ENCODE data around the gene PBRM1.
"Not testable (repeated sequence)": the region's sequence is repeated elsewhere in the genome, so short reads cannot be mapped to it uniquely, and the experiment has no call there.

The PBRM1 gene

DNA sequence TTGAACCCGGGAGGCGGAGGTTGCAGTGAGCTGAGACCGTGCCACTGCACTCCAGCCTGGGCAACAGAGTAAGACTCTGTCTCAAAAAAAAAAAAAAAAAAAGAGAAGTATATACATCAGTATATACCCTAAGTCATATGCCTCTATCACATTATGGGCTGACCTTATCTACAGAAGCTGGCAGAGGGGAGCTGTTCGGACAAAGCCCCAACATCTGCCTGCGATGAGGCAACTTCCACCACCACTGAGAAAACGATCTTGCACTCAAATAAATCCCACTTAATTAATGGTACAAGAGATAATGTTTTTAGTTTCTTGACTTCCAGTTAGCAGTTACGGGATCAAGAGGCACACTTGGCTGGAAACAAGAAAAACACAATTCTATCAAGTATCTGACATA, 17.6 kb upstream of the PBRM1 start:
- DNase-seq = no peak

DNA sequence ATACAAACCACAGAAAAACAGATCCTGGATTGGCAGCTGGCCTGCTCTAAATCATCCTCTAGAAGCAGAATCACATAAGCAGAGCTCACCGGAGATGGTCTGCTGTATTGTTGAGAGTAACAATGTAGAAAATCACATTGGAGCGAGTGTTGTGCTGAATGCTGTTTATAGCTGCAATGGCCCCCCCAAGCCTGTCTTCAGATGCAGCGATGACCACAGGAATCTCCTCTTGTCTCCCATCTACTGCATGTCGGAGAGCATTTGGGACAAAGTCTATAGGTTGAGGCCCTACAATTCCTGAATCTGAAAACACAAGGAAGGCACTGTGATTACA, 11.9 kb upstream of the PBRM1 start:
- no peak for DNase-seq

DNA sequence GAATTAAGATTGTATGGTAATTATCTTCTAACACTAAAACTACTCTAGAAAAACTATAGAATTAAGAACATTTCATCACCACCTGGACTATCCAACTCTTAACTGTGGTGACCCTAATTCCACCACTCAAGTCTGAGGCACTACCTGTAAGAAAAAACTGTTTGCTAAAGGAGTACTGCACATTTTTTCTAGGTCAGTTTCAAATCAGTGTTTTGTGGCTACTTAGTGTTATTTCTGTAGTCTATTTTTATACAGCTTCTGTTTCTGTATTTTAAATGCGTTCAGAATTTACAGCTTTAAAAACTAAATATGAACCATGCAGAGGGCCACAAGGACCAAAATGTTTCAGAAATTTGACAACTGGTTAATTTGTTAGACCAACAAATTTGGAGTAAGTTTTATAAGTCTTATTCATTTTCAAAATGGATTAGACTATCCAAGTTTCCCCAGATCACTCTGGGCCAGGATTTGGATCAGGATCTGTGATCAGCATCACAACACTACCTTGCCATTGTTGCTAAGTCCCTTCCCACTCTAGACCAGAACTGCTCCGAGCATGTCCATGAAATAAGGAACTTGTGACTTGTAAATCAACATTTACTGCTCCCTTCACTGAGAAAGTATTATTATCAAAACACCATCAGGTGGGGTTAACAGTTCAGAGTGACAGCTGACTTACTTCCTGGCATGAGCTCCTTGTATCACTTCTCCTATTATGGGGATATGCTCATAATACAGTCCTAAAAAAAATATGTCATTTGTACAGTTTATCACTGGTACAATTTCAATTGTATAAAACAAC, 11.3 kb upstream of the PBRM1 start:
- DNase-seq = no peak

DNA sequence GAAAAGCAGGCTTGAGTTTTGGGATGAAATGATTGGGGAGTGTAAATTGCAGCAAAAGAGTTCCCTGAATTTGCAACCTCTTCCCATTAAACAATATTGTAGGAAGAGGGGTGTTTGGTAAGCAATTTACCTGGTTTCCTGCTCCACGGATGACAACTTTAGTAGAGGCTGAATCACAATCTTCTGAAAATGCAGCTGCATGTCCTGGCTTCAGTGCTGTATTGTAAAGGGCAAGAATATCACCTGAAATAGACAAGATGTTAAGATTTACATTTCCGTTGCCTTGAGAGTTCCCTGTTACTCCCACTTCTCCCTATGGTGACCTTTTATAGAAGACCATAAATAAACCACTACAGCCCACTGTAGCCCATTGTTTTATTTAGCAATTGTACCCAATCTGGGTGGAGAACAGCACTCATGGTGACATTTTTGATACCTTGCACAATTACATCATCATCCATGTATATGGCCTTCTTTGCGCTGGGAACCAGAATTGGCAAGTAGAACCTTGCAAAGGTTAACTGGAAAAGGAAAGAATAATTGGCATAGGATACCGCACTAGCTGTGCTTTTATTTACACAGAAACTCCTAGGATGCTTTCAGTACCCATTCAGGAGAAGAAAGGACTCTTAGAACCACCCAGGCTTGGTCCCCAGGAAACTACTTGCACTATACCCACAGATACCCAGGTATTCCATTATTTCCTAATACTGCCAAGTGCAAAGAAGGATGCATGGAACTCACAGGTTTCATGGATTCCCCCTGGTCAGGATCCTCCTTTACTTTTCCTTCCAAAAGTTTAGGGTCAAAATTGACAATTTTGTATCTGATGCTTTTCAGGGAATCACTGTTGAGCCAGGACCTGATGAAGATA, 10.3 kb upstream of the PBRM1 start:
- no peak for DNase-seq

DNA sequence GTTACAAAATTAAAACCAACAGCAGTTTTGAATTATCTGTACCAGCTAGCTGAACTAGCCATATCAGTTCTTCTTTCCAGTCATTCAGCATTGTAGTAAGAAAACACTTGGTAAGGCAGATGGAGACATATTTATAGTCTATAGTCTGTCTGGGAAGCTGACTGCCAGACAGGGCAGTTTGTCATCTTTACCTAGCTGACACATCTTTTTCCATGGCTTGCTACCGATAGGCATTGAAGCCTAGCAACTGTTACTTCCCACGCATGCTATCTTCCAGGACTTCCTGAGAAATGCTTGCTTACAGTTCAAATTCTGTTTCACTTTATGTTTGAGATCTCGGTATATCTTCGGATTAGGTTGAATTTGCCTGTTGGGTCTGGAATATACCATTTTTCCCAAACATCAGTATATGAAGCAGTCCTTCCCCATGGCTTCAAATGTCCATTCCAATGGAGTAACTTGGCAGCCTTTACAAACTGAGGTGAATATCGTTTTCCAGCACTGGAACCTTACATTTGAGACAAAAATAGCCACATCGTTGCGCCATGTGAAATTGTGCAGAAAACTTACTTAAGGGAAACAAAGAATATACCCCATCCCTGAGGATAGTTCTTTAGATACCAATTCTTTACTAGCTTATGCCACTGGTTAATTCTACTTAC, 8.9 kb upstream of the PBRM1 start:
- DNase-seq = no peak

GRCh38 chr3:52693071-52693470, 7.4 kb upstream of the PBRM1 start:
- no peak for DNase-seq

DNA sequence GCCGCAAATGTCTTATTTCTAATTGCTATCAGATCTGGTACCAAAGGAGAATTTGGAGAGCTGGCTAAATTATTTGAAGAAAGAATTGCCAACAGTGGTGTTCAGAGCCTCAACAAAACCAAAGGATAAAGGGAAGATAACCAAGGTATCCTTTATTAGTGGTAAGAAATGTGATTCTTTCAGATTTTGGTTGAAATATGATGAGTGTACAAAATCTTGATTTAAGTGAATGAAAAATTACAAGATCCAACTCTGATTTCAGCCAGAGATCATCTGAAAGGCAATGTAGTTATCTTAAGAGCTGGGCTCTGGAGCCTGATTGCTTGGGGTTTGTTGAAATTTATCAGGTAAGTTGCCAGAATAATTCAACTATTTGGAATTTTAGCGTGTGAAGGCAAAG, 4.8 kb upstream of the PBRM1 start:
- DNase-seq = no peak

DNA sequence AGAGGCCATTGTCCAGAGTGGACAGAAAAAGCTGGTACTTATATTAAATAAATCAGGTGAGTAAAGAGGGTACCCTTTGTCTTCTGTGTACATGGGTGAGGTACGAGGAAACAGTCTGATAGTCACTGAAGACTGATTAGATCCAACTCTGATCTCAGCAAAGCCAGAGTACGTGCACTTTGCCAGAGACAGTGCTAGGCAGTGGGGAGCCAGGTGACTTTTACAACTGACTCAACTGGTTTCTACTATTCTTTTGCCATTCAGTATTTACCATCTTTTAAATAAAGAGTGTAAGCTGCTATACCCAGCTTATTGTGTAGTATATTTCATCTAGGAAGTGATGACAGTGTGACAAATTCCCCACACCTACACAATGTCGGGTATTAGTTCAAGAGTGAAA, 3.4 kb upstream of the PBRM1 start:
- no peak for DNase-seq

DNA sequence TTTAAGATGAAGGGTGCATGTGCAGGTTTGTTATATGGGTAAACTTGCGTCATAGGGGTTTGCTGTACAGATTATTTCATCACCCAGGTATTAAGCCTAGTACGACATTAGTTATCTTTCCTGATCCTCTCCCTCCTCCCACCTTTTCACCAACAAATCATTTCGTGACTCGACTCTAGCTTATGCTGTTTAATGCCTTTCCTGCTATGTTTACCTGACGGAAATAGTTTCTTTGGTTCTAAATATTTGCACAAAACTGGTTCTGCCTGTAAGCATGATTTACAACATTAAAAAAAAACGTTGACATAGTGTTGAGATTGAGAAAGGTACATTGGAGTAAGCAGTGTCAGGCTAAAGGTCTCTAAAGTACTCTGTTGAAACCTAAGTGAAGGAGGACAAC, 2.6 kb upstream of the PBRM1 start:
- no peak for DNase-seq

GRCh38 chr3:52685285-52685708, 416 bp downstream of the PBRM1 start:
- peak; percentile 61 for DNase-seq

DNA sequence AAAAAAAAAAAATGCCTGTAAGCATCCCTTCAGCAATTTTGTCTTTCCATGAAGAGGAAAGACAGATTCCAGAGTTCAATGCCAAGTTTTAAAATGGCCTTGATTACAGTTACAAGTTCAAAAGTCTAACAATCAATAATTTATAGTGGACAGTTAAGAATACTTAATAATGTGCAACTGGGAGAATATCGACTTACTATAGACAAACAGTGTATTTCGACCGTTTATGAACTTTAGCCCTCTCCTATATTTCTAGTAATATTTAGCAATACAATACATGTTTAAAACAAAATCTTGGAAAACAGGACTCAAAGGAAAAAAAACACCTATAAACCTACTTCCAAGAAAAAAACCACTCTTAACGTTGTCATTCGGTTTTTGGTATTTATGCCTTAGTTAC, 1.5 kb downstream of the PBRM1 start:
- no peak for DNase-seq

DNA sequence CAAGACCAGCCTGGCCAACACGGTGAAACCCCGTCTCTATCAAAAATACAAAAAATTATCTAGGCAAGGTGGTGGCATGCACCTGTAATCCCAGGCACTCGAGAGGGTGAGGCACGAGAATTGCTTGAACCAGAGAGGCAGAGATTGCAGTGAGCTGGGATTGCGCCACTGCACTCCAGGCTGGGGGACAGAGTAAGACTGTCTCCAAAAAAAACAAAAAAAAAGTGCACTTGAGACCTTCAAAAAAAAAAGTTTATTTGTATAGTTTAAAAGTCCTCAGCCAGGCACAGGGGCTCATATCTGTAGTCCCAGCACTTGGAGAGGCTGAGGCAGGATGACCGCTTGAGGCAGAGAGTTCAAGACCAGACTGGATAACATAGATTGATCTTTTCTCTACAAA, 2.1 kb downstream of the PBRM1 start:
- no peak for DNase-seq

DNA sequence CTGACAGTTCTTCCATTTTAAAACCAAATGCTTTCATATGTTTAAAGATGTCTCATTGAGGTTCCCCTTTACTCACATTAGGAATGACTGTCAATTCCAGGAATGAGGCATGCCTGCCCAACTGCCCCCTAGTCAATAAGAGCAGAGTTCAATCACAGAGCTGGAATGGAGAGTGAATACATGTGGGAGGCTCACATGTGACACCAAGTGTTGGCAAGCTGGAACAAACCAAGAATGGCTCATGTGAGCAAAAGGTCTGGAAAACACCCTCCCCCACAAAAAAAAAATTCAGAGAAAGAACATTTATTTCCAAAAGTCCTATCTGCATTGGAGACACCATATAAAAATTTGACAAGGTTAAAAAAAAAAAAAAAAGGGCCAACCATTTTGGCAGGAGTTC, 3.7 kb downstream of the PBRM1 start:
- no peak for DNase-seq

DNA sequence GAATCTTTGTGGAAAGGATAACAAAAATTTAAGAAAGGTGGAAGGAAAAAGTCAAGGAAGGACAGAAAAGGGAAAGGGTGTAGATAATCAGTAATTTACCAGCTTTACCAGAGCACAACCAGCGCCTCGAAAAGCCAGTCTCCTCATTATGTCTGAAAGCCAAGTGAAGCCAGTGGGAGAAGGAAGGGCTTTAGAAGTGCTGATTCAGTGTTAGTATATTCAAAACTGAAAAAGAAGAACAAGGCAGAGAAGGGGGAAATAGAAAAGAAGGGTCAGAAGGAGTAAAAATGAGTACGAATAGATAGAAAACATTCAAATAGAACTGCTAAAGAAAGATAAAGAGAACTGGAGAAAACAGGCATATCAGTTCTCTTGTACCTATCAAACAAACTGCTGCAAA, 4.1 kb downstream of the PBRM1 start:
- no peak for DNase-seq

DNA sequence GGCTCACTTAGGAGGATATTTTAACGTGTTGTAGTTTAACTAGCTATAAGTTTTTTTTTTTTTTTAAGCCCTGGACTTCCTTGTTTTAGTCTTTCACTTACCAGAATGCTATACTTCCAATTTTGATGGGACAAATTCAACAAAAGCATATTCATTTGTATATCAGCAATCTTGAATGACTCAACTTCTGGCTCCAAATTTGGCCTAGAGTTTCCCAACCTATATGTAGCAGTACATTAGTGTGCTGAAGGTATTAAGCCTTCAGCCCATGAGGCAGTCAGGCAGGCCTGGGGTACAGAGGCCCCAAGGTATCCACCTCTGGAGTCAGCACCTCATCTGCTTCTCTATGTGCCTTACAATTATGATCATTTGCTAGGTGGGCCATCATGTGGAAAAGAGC, 5.9 kb downstream of the PBRM1 start:
- no peak for DNase-seq

- no peak for DNase-seq
Measured at GRCh38 chr3:52679199-52679538, 6.5 kb downstream of the PBRM1 start.

DNA sequence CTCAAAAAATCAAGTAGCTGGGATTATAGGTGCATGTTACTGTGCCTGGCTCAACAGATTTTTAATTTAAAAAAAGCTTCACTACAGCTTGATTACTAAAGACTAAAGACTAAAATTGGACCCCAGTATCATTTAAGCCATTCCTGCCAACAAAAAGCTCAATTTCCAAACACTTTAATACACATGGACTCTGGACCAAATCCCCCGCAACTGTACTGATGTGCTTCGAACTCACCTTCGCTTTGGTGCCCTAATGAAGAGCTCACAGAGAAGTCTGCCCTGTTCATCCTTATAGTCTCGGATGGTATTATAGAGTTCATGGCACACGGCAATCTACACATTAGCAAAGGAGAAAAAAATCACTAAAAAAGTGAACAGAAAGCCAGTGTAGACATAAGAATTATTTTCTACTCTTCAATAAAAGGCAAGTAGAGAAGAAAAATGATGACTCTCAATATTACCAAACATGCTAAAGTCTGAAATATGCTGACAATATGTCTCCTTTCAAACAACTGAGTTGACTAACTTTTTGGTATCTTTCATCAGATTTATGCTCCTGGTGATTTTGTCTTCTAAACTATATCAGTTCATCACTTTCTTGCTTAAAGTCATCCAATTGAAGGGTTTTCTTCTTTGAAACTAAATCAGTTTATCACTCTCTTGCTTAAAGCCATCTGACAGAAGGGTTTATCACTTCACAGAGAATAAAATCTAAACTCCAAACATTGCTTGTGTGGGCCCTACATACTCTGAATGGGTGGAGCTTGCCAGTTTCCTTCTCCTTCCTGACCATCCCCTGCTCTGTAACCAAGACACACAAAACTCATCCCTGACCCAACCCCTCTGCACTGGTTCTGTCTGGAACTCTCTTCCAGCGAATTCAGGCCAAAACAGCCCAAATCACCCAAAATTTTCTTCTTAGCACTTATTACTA, 7.2 kb downstream of the PBRM1 start:
- no peak for DNase-seq

GRCh38 chr3:52676201-52676600, 9.5 kb downstream of the PBRM1 start:
- DNase-seq = not testable (repeated sequence)

- DNase-seq = no peak
Measured at GRCh38 chr3:52671676-52672075, 14.0 kb downstream of the PBRM1 start.

DNA sequence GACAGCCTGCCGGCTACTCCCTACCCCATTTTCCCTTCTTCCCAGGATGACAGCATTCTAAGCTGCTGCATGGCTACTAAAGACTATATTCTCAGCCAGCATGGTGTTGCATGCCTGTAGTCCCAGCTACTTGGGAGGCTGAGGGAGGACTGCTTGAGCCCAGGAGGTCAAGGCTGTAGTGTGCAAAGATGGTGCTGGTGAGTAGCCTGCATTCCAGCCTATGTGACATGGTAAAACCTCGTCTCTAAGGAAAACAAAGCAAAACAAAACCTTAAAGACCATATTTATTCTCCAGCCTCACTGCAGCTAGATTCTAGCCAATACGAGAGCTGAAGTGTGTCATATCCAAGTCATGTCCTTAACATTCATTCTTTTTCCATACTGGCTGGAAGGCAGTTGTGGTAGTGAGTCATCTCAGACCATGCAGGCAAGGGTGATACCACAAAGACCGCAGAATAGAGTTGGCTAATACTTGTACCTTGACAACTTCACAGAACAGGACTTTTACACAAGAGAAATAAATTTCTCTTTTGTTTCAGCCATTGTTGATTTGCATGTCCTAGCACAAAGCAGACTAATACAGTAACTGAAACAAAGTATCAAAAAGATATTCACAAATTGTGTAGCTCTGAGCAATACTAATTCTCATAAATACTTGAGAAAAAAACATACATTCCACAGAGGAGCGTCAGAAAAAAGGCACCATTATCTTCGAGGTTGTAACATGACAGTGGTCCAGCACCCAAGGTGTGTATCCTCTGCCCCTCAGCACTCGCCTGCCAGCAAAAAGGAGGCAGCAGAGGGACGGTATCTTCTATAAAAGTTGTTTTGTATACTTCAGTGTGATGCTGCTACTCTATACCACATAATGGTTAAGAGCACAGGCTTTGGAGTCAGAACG, 14.8 kb downstream of the PBRM1 start:
- DNase-seq = no peak

GRCh38 chr3:52663098-52663497, 22.6 kb downstream of the PBRM1 start:
- no peak for DNase-seq

GRCh38 chr3:52660046-52660445, 25.7 kb downstream of the PBRM1 start:
- no peak for DNase-seq

Data from COR-L47 (cell line).